A673 (cell line): ENCODE data around the gene PNMA8C. TPM values are rescaled to one million over a fixed set of nuclear protein-coding genes. Genes with fewer than 3 reads are reported as not detected.

Experiments
- BruUV-seq: library from RNA; stranded (reverse); fragments of 400-500 nt; replicated peaks from 2 replicates; lab custom pipeline; 2021; lab: Mats Ljungman, UMichigan
- CTCF ChIA-PET: fragments of 300-600 bp; sonication (Branson Sonifier 250); formaldehyde crosslinking; loops from one replicate; lab custom pipeline; 2022; ENCODE audit warnings: antibody characterized with exemption; lab: Charles Lee
- POLR2A ChIA-PET: fragments of 300-600 bp; sonication (Branson Sonifier 250); formaldehyde crosslinking; loops from one replicate; lab custom pipeline; 2022; ENCODE audit warnings: antibody characterized with exemption; ENCODE audit not compliant: low non-redundant PET; lab: Charles Lee
- DNase-seq: peaks from one replicate; pipeline ENCODE4 v3.0.0-alpha.2; 2015; ENCODE audit warnings: low spot score
- H3K27ac ChIP-seq: fragments of 200-600 bp; sonication (generic); 2 replicates; pipeline ENCODE4 v1.5.1; 2016; ENCODE audit warnings: mixed run types, low read depth, mild to moderate bottlenecking, mixed read lengths, antibody characterized with exemption, low read length; ENCODE audit not compliant: poor library complexity, severe bottlenecking
- H3K27me3 ChIP-seq: fragments of 200-600 bp; sonication (generic); replicated peaks from 2 replicates; pipeline ENCODE4 v1.6.1; 2017; ENCODE audit warnings: mixed run types, low read depth, mild to moderate bottlenecking, mixed read lengths, antibody characterized with exemption, low read length; ENCODE audit not compliant: insufficient read depth, poor library complexity
- H3K36me3 ChIP-seq: fragments of 200-600 bp; sonication (generic); 2 replicates; pipeline ENCODE4 v1.6.1; 2016; ENCODE audit warnings: mixed run types, mild to moderate bottlenecking, mixed read lengths, antibody characterized with exemption, low read length; ENCODE audit not compliant: insufficient read depth, poor library complexity, severe bottlenecking
- H3K4me1 ChIP-seq: fragments of 200-600 bp; sonication (generic); 2 replicates; pipeline ENCODE4 v1.6.1; 2017; ENCODE audit warnings: mixed run types, mild to moderate bottlenecking, mixed read lengths, antibody characterized with exemption, low read length; ENCODE audit not compliant: insufficient read depth, poor library complexity, severe bottlenecking
- H3K4me3 ChIP-seq: fragments of 200-600 bp; sonication (generic); 2 replicates; pipeline ENCODE4 v1.5.1; 2016; ENCODE audit warnings: low read depth, mixed run types, mild to moderate bottlenecking, mixed read lengths, low read length; ENCODE audit not compliant: poor library complexity, severe bottlenecking
- H3K9me3 ChIP-seq: fragments of 200-600 bp; sonication (generic); 2 replicates; pipeline ENCODE4 v1.6.1; 2016; ENCODE audit warnings: mixed run types, low read depth, mild to moderate bottlenecking, mixed read lengths, antibody characterized with exemption, low read length; ENCODE audit not compliant: poor library complexity, severe bottlenecking
- EZH2 ChIP-seq: fragments of 200-600 bp; sonication (generic); IDR thresholded peaks from 2 replicates; pipeline ENCODE4 v1.6.1; 2017; ENCODE audit warnings: borderline replicate concordance, low read depth, mild to moderate bottlenecking, mixed read lengths, antibody characterized with exemption, low read length; ENCODE audit not compliant: poor library complexity, severe bottlenecking
- intact Hi-C: fragments of 100-400 bp; cut with micrococcal nuclease; formaldehyde crosslinking; loops from one replicate; pipeline ENCODE4 v1.10.0; 2022; ENCODE audit not compliant: unreplicated experiment
- total RNA-seq: library from RNA; stranded (reverse); gene quantifications from 2 replicates; pipeline ENCODE4 v1.2.3, GENCODE V29; 2021
- TF ChIP-seq, protein P1 (sequence below): fragments of 300-800, 200-600 bp; sonication (generic); conservative IDR thresholded peaks from 2 replicates; pipeline ENCODE4 v1.5.1; 2017; ENCODE audit warnings: low read depth, mild to moderate bottlenecking, antibody characterized with exemption, low read length, moderate library complexity, mixed read lengths

PNMA8C gene
- total RNA-seq, 1 experiment from 2014 or later, result not detected

DNA sequence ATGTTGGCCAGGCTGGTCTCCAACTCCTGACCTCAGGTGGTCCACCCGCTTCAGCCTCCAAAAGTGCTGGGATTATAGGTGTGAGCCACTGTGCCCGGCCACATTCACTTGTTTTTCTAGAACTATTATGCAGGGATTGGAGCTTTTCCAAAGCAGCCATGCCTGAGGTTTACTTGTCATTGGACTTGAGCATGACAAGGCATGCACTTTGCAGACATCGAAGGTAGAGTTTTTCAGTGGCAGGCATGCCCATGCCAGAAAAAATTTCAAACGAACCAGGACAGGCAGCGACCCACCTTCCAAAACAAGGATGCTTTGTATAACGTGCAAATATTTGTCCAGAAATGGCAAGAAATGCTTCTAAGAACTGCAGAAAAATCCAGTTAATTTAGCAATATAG, 24.9 kb upstream of the PNMA8C start:
- TF ChIP-seq, protein P1, sequence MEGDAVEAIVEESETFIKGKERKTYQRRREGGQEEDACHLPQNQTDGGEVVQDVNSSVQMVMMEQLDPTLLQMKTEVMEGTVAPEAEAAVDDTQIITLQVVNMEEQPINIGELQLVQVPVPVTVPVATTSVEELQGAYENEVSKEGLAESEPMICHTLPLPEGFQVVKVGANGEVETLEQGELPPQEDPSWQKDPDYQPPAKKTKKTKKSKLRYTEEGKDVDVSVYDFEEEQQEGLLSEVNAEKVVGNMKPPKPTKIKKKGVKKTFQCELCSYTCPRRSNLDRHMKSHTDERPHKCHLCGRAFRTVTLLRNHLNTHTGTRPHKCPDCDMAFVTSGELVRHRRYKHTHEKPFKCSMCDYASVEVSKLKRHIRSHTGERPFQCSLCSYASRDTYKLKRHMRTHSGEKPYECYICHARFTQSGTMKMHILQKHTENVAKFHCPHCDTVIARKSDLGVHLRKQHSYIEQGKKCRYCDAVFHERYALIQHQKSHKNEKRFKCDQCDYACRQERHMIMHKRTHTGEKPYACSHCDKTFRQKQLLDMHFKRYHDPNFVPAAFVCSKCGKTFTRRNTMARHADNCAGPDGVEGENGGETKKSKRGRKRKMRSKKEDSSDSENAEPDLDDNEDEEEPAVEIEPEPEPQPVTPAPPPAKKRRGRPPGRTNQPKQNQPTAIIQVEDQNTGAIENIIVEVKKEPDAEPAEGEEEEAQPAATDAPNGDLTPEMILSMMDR, result no peak
- no peak for TF ChIP-seq EZH2
- POLR2A ChIA-PET, result no interaction called here
- no peaks in the 10 kb centered on the region for H3K27me3 ChIP-seq
- CTCF ChIA-PET, result no interaction called here
- H3K36me3 ChIP-seq, result no peaks in the 10 kb centered on the region
- peaks cover 4% of the 10 kb centered on the region for H3K9me3 ChIP-seq
- no peak for DNase-seq
- no peak overlapping the region for H3K27ac ChIP-seq
- no peaks in the 10 kb centered on the region for H3K4me1 ChIP-seq
- no peak overlapping the region for H3K4me3 ChIP-seq
- BruUV-seq, result no TSS peak
- intact Hi-C loops, result no loop called here

DNA sequence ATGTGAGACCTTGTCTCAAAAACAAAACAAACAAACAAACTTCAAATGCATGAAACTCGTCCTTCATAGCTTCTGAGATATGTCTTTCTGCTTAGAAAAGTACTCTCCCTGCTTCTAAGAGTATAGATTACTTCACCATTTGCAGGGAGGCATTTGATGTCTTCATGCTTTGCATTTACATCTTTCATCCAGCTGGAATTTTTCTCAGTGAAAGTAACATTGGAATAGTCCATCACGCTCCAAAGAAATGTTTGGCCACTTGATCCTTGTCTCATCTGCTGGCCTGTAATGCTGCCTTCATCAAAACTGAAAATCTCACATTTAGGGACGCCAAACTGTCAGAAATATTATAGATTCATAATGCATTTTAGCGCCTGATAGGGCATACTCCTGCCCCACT, 23.4 kb upstream of the PNMA8C start:
- ChIA-PET POLR2A (no interaction called here), CTCF (no interaction called here)
- no peak for TF ChIP-seq EZH2
- TF ChIP-seq, protein P1, result no peak
- DNase-seq, result no peak
- intact Hi-C loops, result no loop called here
- no peaks in the 10 kb centered on the region for H3K4me1 ChIP-seq
- H3K27ac ChIP-seq, result no peak overlapping the region
- no TSS peak for BruUV-seq
- no peaks in the 10 kb centered on the region for H3K36me3 ChIP-seq
- H3K4me3 ChIP-seq, result no peak overlapping the region
- H3K27me3 ChIP-seq, result no peaks in the 10 kb centered on the region
- H3K9me3 ChIP-seq, result peaks cover 4% of the 10 kb centered on the region

DNA sequence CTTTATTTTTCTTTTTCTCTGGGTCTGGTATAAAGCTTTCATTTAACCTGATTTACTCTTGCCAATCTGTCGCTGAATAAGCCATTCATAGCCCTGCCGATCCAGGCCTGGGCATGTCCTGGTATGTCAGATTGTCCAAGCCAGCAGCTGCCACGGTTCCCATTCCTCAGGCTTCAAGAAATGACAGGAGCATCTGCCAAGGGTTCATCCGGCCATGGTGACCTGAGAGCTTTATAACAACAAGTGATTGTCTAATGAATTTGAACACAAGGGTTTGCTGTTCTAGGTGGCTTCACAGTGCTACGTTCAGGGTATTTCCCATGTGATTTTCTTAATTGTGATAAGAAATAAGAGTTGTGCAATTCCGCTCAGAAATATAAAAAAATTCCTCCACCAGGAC, 22.6 kb upstream of the PNMA8C start:
- Histone ChIP-seq H3K36me3 (no peaks in the 10 kb centered on the region), H3K9me3 (peaks cover 4% of the 10 kb centered on the region), H3K4me3 (no peak overlapping the region), H3K4me1 (no peaks in the 10 kb centered on the region), H3K27me3 (no peaks in the 10 kb centered on the region), H3K27ac (no peak overlapping the region)
- intact Hi-C loops, result no loop called here
- no peak for TF ChIP-seq EZH2
- TF ChIP-seq, protein P1, result no peak
- ChIA-PET CTCF (no interaction called here), POLR2A (no interaction called here)
- no peak for DNase-seq
- no TSS peak for BruUV-seq
